HG03175 (cell line): ENCODE results near the gene ANKS1B.
"Not testable (repeated sequence)": the region's sequence is repeated elsewhere in the genome, so short reads cannot be mapped to it uniquely, and the experiment has no call there.

Experiments
- ATAC-seq: cut with Tn5 transposase; IDR thresholded peaks from one replicate; pipeline ENCODE4 v1.9.1; 2021; ENCODE audit warnings: mild to moderate bottlenecking, moderate library complexity; ENCODE audit not compliant: unreplicated experiment

The ANKS1B gene

GRCh38 chr12:99389751-99390150 lies 595.0 kb downstream of the ANKS1B start:
- no peak for ATAC-seq

GRCh38 chr12:99388671-99389195 lies 596.0 kb downstream of the ANKS1B start:
- no peak for ATAC-seq

- no peak for ATAC-seq
These were observed 597.1 kb downstream of the ANKS1B start for GRCh38 chr12:99387661-99388060.

GRCh38 chr12:99386907-99387306 lies 597.8 kb downstream of the ANKS1B start:
- no peak for ATAC-seq

GRCh38 chr12:99383258-99383657 lies 601.5 kb downstream of the ANKS1B start:
- peak; percentile 39 for ATAC-seq

- ATAC-seq, result peak; percentile 96
These were observed 602.7 kb downstream of the ANKS1B start for GRCh38 chr12:99381992-99382391.

- ATAC-seq, result no peak
These were observed 604.0 kb downstream of the ANKS1B start for GRCh38 chr12:99380701-99381100.

GRCh38 chr12:99374023-99374422 lies 610.7 kb downstream of the ANKS1B start:
- no peak for ATAC-seq

GRCh38 chr12:99372257-99372920 lies 612.3 kb downstream of the ANKS1B start:
- no peak for ATAC-seq

- peak; percentile 74 for ATAC-seq
These were observed 614.2 kb downstream of the ANKS1B start for GRCh38 chr12:99370421-99371138.

GRCh38 chr12:99367181-99367580 lies 617.6 kb downstream of the ANKS1B start:
- no peak for ATAC-seq

- ATAC-seq, result no peak
These were observed 632.5 kb downstream of the ANKS1B start for GRCh38 chr12:99352269-99352668.

GRCh38 chr12:99343960-99344359 lies 640.8 kb downstream of the ANKS1B start:
- ATAC-seq, result no peak

GRCh38 chr12:99339663-99340062 lies 645.1 kb downstream of the ANKS1B start:
- no peak for ATAC-seq

GRCh38 chr12:99334285-99335056 lies 650.3 kb downstream of the ANKS1B start:
- ATAC-seq, result no peak

GRCh38 chr12:99332936-99333591 lies 651.7 kb downstream of the ANKS1B start:
- ATAC-seq, result peak; percentile 61

GRCh38 chr12:99330216-99330615 lies 654.5 kb downstream of the ANKS1B start:
- ATAC-seq, result no peak

- not testable (repeated sequence) for ATAC-seq
These were observed 663.5 kb downstream of the ANKS1B start for GRCh38 chr12:99321210-99321609.

- ATAC-seq, result no peak
These were observed 673.4 kb downstream of the ANKS1B start for GRCh38 chr12:99311373-99311772.

- no peak for ATAC-seq
These were observed 674.9 kb downstream of the ANKS1B start for GRCh38 chr12:99309812-99310211.

- ATAC-seq, result no peak
These were observed 681.9 kb downstream of the ANKS1B start for GRCh38 chr12:99302874-99303273.
